OCI-LY7 (cell line): Measurements from ENCODE around the gene ZNF33A. TPM values are rescaled to one million over a fixed set of nuclear protein-coding genes. Genes with fewer than 3 reads are reported as not detected.

Experiments
- BruUV-seq: library from RNA; stranded (reverse); fragments of 400-500 nt; replicated peaks from 2 replicates; lab custom pipeline; 2021; lab: Mats Ljungman, UMichigan
- CTCF ChIA-PET: fragments of 300-600 bp; sonication (Branson Sonifier 250); formaldehyde crosslinking; loops from one replicate; lab custom pipeline; 2022; ENCODE audit warnings: antibody characterized with exemption; ENCODE audit not compliant: unreplicated experiment; lab: Charles Lee
- POLR2A ChIA-PET: fragments of 300-600 bp; sonication (Branson Sonifier 250); formaldehyde crosslinking; loops from one replicate; lab custom pipeline; 2022; ENCODE audit warnings: antibody characterized with exemption; lab: Charles Lee
- DNase-seq: peaks from one replicate; pipeline ENCODE4 v3.0.0-alpha.2; 2015; ENCODE audit warnings: low spot score
- H2AFZ ChIP-seq: fragments of 200-600 bp; sonication (generic), shearing (Covaris generic); 2 replicates; pipeline ENCODE4 v1.6.1; 2014; ENCODE audit warnings: mild to moderate bottlenecking, antibody characterized with exemption, low read length, moderate library complexity
- H3K27ac ChIP-seq: fragments of 200-600 bp; sonication (generic); 2 replicates; pipeline ENCODE4 v1.5.1; 2014; ENCODE audit warnings: mixed run types, low read depth, mild to moderate bottlenecking, moderate library complexity, low read length, inconsistent platforms; ENCODE audit not compliant: poor library complexity, severe bottlenecking
- H3K36me3 ChIP-seq: fragments of 200-600 bp; sonication (generic); 2 replicates; pipeline ENCODE4 v1.6.1; 2014; ENCODE audit warnings: mild to moderate bottlenecking, antibody characterized with exemption, low read length, moderate library complexity, mixed read lengths; ENCODE audit not compliant: insufficient read depth
- H3K4me1 ChIP-seq: fragments of 200-600 bp; sonication (generic); 2 replicates; pipeline ENCODE4 v1.5.1; 2014; ENCODE audit warnings: mild to moderate bottlenecking, low read length; ENCODE audit not compliant: insufficient read depth, poor library complexity, severe bottlenecking
- H3K4me2 ChIP-seq: fragments of 200-600 bp; sonication (generic); 2 replicates; pipeline ENCODE4 v1.6.1; 2014; ENCODE audit warnings: mild to moderate bottlenecking, low read length
- H3K4me3 ChIP-seq: fragments of 200-600 bp; sonication (generic); 2 replicates; pipeline ENCODE4 v1.5.1; 2014; ENCODE audit warnings: mild to moderate bottlenecking, low read depth, low read length; ENCODE audit not compliant: poor library complexity, severe bottlenecking
- H3K79me2 ChIP-seq: fragments of 200-600 bp; sonication (generic); 2 replicates; pipeline ENCODE4 v1.6.1; 2016; ENCODE audit warnings: low read depth, mild to moderate bottlenecking, low read length, moderate library complexity, mixed read lengths; ENCODE audit not compliant: insufficient read depth
- H3K9me2 ChIP-seq: fragments of 200-600 bp; sonication (generic); 2 replicates; pipeline ENCODE4 v1.6.1; 2016; ENCODE audit warnings: mild to moderate bottlenecking, low read length, mixed read lengths; ENCODE audit not compliant: insufficient read depth
- H3K9me3 ChIP-seq: fragments of 200-600 bp; sonication (generic); 2 replicates; pipeline ENCODE4 v1.6.1; 2014; ENCODE audit warnings: mild to moderate bottlenecking, mixed run types, low read length, mixed read lengths
- H4K20me1 ChIP-seq: fragments of 200-600 bp; sonication (generic); 2 replicates; pipeline ENCODE4 v1.6.1; 2014; ENCODE audit warnings: mild to moderate bottlenecking, antibody characterized with exemption, low read length, moderate library complexity, mixed read lengths; ENCODE audit not compliant: insufficient read depth
- CTCF ChIP-seq: fragments of 200-600 bp; sonication (generic); conservative IDR thresholded peaks from 2 replicates; pipeline ENCODE4 v1.5.1; 2014; ENCODE audit warnings: mild to moderate bottlenecking, antibody characterized with exemption, low read length, moderate library complexity, mixed read lengths
- EZH2phosphoT487 ChIP-seq: fragments of 200-600 bp; sonication (generic); IDR thresholded peaks from 2 replicates; pipeline ENCODE4 v1.6.1; 2018; ENCODE audit warnings: low read depth, borderline replicate concordance, mild to moderate bottlenecking, mixed run types, antibody characterized with exemption, low read length, moderate library complexity, mixed read lengths
- intact Hi-C: fragments of 100-400 bp; cut with micrococcal nuclease; formaldehyde crosslinking; loops from one replicate; pipeline ENCODE4 v1.10.0; 2022; ENCODE audit not compliant: unreplicated experiment
- total RNA-seq, 2 experiments: library from RNA; depleted of rRNA in 1 of 2; stranded (reverse); fragments of >200 nt in 1 of 2; shearing (Covaris generic) in 1 of 2; gene quantifications; 2 replicates each; pipeline ENCODE4 v1.2.3, GENCODE V29; 2014 to 2022

Gene ZNF33A
- total RNA-seq, 2 experiments from 2014 or later = 31.2 to 40.2 TPM

DNA sequence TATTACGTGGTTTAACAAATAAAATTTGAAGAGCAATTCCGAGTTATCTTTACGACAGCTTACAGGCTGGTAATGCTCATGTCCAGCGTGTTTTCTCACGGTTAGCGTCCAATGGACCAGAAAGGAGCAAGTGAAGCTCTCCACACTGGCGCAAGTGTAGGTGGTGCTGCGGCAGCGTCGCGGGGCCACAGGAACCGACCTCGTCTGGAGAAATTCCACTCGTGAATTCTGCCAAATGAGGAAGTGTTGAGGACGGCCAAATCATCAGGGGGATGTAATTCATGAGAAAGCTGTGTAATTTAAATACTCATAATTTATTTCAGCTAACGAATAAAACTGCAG is 83.3 kb downstream of the ZNF33A start:
- no TSS peak for BruUV-seq
- H3K36me3 ChIP-seq = peaks cover 35% of the 10 kb centered on the region
- no peak for TF ChIP-seq CTCF
- TF ChIP-seq EZH2phosphoT487 = no peak

DNA sequence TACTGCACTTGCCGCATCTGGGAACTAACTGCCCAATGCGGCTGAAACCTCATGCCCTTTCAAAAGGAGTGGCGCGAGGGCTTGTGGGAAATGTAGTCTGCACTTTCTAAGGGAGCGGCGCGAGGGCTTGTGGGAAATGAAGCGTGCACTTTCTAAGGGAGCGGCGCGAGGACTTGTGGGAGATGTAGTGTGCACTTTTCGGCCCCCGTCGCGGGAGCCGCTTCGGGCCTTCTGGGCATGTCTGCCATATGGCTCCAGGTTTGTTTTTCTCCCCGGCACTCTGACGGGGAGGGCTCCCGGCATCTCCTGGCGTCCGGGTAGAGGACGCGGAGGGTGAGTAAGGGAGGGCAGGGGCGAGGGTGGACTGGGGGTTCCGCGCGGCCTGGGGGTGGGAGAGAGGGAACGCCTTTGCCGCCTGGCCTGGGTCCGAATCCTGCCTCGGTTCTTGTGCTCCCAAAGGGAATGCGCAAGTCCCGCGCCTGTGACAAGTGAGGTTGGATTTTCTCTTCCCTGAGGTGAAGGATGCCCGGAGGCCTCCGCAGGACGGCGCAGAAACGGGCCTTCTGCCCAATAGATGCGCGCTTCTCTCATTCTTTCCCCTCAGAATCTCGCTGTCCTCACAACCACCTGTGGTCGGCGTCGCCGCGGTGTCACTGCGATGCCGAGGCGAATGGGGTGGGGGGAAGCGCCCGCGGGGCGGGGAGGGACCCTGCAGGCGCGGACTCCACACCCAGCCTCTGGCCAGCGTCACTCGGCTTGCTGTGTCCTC is 83.9 kb downstream of the ZNF33A start, which contains the start of gene ZNF37A:
Gene ZNF37A (plus strand): TSS at position 180 of the 769 bp plus-strand sequence. CDS start 2,281 bp downstream, outside the sequence.
- intact Hi-C loops = loop anchor here (1.0 kb wide), 3 partner anchors 83 to 237 kb away; partner anchors contain the start of genes ZNF248 and ZNF25
- H3K36me3 ChIP-seq = peaks cover 41% of the 10 kb centered on the region
- DNase-seq = peak; percentile 96
- peak within 1 kb of the TSS; percentile 28 for H3K27ac ChIP-seq
- peaks cover 7% of the 10 kb centered on the region; the same call in 1 of the 2 replicates for H3K9me3 ChIP-seq
- H3K4me3 ChIP-seq = peak within 1 kb of the TSS; percentile 81
- ChIA-PET POLR2A (interaction anchor here (0.6 to 2.0 kb wide), 9 partner anchors 9 to 240 kb away, joined by 3 to 13 read pairs (median 3); partner anchors contain the start of gene ZNF33A), CTCF (interaction anchor here (0.6 kb wide), 1 partner anchor 117 kb away, joined by 3 read pairs; no protein-coding TSS in a partner anchor)
- no peaks in the 10 kb centered on the region for H4K20me1 ChIP-seq
- TF ChIP-seq CTCF = no peak
- TF ChIP-seq EZH2phosphoT487 = no peak
- no TSS peak for BruUV-seq
- no peaks in the 10 kb centered on the region for H3K9me2 ChIP-seq
- H3K79me2 ChIP-seq = peaks cover 11% of the 10 kb centered on the region; the same call in 1 of the 2 replicates
- peak within 1 kb of the TSS; percentile 90 for H2AFZ ChIP-seq
- peak within 1 kb of the TSS; percentile 99 for H3K4me2 ChIP-seq
- H3K4me1 ChIP-seq = peaks cover 12% of the 10 kb centered on the region

More for the DNA sequence above, 83.3 kb downstream of the ZNF33A start:
- Histone ChIP-seq H3K27ac (no peak overlapping the region), H3K4me1 (peaks cover 12% of the 10 kb centered on the region), H4K20me1 (no peaks in the 10 kb centered on the region), H3K9me2 (no peaks in the 10 kb centered on the region), H3K4me2 (peak overlapping the region; percentile 54), H3K4me3 (peak overlapping the region; percentile 81), H3K79me2 (peaks cover 11% of the 10 kb centered on the region; the same call in 1 of the 2 replicates), H2AFZ (peak overlapping the region; percentile 90), H3K9me3 (peaks cover 7% of the 10 kb centered on the region; the same call in 1 of the 2 replicates)
- peak; percentile 1 for DNase-seq
- POLR2A ChIA-PET = interaction anchor here (0.7 to 2.0 kb wide), 6 partner anchors 8 to 129 kb away, joined by 3 to 13 read pairs (median 4); partner anchors contain the start of gene ZNF33A
- intact Hi-C loops = loop anchor here (1.0 kb wide), 3 partner anchors 82 to 236 kb away; partner anchors contain the start of genes ZNF248 and ZNF25
- CTCF ChIA-PET = no interaction called here
